GM19035 (cell line): ENCODE data around the gene F7.
"Not testable (repeated sequence)": the region's sequence is repeated elsewhere in the genome, so short reads cannot be mapped to it uniquely, and the experiment has no call there.

Experiments used
- ATAC-seq: cut with Tn5 transposase; IDR thresholded peaks from one replicate; pipeline ENCODE4 v1.9.1; 2021; ENCODE audit not compliant: unreplicated experiment

F7 gene

GRCh38 chr13:113105032-113105920, at the start of gene F7:
Gene F7, plus strand, starts transcription at chr13:113105791. Its CDS starts 51 bp downstream, at chr13:113105842.
- ATAC-seq, result no peak

DNA sequence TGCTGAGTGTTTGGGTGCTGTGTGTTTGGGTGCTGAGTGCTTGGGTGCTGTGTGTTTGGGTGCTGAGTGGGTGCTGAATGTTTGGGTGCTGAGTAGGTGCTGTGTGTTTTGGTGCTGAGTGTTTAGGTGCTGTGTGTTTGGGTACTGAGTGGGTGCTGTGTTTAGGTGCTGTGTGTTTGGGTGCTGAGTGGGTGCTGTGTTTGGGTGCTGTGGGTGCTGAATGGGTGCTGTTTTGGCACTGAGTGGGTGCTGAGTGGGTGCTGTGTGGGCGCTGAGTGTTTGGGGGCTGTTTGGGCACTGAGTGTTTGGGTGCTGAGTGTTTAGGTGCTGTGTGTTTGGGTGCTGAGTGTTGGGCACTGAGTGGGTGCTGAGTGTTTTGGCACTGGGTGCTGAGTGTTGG, 48.5 kb upstream of the F7 start:
- no peak for ATAC-seq

- ATAC-seq, result not testable (repeated sequence)
Measured at GRCh38 chr13:113057559-113057958, 48.0 kb upstream of the F7 start.

- no peak for ATAC-seq
Measured at GRCh38 chr13:113058129-113058987, 47.2 kb upstream of the F7 start.

GRCh38 chr13:113058988-113059850, 46.4 kb upstream of the F7 start:
- ATAC-seq, result no peak

DNA sequence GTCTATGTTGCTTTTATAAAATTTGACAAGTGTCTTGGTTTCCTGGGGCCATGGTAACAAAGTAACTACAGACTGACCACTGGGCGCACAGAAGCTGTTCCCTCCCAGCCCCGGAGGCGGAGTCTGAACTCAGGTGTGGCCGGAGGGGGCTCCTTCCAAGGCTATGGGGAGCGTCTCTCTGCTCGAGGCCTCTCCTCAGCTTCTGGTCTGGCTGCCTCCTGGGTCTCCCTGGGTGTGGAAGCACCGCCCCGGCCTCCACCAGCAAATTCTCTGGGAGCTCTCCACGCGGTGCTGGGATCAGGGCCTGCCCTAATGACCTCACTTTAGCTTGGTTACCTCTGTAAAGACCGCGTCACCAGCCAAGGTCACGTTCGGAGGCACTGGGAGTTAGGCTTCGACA, 45.7 kb upstream of the F7 start:
- ATAC-seq, result no peak

DNA sequence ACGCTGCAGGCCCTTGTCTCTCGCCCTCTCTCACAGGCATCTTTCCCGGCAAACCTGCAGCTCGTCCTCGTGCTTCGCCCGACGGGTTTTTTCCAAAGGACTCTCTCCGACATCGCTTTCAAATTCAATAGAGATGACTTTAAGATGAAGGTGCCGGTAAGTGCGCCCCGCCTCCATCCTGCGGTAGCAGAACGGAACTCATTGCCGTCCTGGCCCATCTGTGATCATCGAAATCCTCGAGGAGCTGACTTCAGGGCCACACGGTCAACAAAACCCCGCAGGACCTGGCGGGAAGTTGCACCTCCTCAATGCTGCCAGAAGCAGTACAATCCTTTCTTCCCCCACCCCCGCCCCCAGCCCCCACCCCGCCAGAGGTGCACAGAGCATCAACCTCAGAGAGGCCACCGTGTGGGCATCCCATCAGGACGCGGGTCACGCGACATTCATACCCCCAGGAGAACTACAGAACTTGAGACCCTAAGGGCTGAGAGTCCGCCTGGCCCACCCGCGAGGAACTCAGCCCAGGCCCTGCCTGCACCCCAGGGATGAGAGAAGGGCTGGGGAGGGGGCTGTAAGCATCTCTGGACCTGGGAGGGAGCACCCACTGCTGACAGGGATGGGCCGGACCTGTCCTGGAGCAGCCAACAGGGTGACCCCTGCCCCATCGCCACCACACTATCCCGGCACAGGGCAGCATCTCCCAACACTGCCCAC, 44.9 kb upstream of the F7 start:
- ATAC-seq, result no peak

- ATAC-seq, result no peak
Measured at GRCh38 chr13:113061271-113061625, 44.3 kb upstream of the F7 start.

GRCh38 chr13:113061796-113062425, 43.7 kb upstream of the F7 start:
- no peak for ATAC-seq

- ATAC-seq, result no peak
Measured at GRCh38 chr13:113062691-113063090, 42.9 kb upstream of the F7 start.

- ATAC-seq, result no peak
Measured at GRCh38 chr13:113063091-113063491, 42.5 kb upstream of the F7 start.

GRCh38 chr13:113064000-113064533, 41.5 kb upstream of the F7 start:
- ATAC-seq, result no peak

GRCh38 chr13:113064534-113065405, 40.8 kb upstream of the F7 start:
- ATAC-seq, result no peak

GRCh38 chr13:113065406-113066141, 40.0 kb upstream of the F7 start:
- ATAC-seq, result no peak

GRCh38 chr13:113066142-113066455, 39.5 kb upstream of the F7 start:
- no peak for ATAC-seq

DNA sequence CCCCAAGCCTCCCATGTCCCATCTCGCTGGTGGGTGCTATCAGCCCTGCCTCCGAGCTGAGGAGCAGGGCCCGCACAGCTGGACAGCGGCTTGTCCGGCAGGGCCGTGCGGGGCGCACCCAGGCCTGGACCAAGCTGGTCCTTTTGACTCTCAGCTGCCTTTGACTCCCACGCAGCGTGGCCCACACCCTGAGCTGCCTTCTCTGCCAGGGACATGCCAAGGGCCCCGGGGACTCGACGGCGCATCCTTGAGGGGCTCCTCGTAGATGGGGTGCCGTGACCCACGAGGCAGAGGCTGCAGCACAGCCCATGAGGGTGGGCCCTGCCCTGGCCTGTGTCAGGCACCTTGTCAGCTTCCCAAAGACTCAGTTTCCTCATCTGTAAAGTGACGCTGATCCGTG, 38.8 kb upstream of the F7 start:
- ATAC-seq, result no peak

- ATAC-seq, result no peak
Measured at GRCh38 chr13:113069861-113070805, 35.5 kb upstream of the F7 start.
